GM12874 (cell line): ENCODE results near the gene MYO5C.

Source experiments
- CTCF ChIP-seq: IDR thresholded peaks from 2 replicates; pipeline ENCODE4 v1.5.1; 2011; ENCODE audit warnings: low read depth, mild to moderate bottlenecking, control low read depth, low read length, moderate library complexity; ENCODE audit not compliant: insufficient read depth

Gene MYO5C

GRCh38 chr15:52257734-52258062 is 37.9 kb downstream of the MYO5C start:
- no peak for TF ChIP-seq CTCF

GRCh38 chr15:52256930-52257733 is 38.5 kb downstream of the MYO5C start:
- no peak for TF ChIP-seq CTCF

GRCh38 chr15:52256366-52256765 is 39.2 kb downstream of the MYO5C start:
- peak; percentile 61 for TF ChIP-seq CTCF

- TF ChIP-seq CTCF = no peak
These were observed 39.7 kb downstream of the MYO5C start for GRCh38 chr15:52255935-52256334.

GRCh38 chr15:52255008-52255407 is 40.6 kb downstream of the MYO5C start:
- no peak for TF ChIP-seq CTCF

DNA sequence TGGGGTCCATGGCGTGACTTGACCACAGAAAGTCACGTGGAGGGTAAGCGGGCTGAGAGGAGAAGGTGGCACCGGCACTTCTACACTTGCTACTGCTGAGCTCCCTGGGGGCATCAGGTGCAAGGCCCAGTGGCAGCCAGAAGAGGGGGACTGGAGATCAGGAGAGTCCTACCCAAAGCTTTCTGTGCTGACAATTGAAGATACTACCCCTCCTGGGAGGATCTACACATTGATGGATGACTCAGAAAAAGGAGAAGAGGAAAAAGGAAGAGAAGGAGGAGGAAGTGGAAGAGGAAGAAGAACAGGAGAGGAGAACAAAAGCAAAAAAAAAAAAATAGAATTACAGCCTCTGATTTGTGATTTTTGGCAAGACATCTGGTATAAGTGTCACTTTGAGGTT is 41.2 kb downstream of the MYO5C start:
- TF ChIP-seq CTCF = peak; percentile 54

- TF ChIP-seq CTCF = no peak
These were observed 42.8 kb downstream of the MYO5C start for GRCh38 chr15:52252781-52253180.
